Mononuclear cell (primary cell): ENCODE measurements around the gene ZNF800. TPM values are rescaled to one million over a fixed set of nuclear protein-coding genes. Genes with fewer than 3 reads are reported as not detected.
A peak's percentile ranks its signal among the peaks of the same experiment; 100 is the strongest.
"Not testable (repeated sequence)": the region's sequence is repeated elsewhere in the genome, so short reads cannot be mapped to it uniquely, and the experiment has no call there.

Experiments
- H3K27me3 ChIP-seq: 2 replicates; pipeline ENCODE4 v1.6.0; 2011; ENCODE audit warnings: low read length, control low read depth; ENCODE audit not compliant: insufficient read depth
- H3K4me1 ChIP-seq: 2 replicates; pipeline ENCODE4 v1.5.1; 2011; ENCODE audit warnings: mild to moderate bottlenecking, low read length, control low read depth; ENCODE audit not compliant: insufficient read depth
- H3K4me3 ChIP-seq: 2 replicates; pipeline ENCODE4 v1.5.1; 2011; ENCODE audit warnings: mild to moderate bottlenecking, low read length, moderate library complexity
- H3K9me3 ChIP-seq: 2 replicates; pipeline ENCODE4 v1.5.1; 2011; ENCODE audit warnings: low read depth, mild to moderate bottlenecking, control low read depth, low read length
- total RNA-seq: library from RNA; depleted of rRNA; stranded (reverse); fragments of >200 nt; gene quantifications from one replicate; pipeline ENCODE4 v1.2.3, GENCODE V29; 2012

The ZNF800 gene, protein sequence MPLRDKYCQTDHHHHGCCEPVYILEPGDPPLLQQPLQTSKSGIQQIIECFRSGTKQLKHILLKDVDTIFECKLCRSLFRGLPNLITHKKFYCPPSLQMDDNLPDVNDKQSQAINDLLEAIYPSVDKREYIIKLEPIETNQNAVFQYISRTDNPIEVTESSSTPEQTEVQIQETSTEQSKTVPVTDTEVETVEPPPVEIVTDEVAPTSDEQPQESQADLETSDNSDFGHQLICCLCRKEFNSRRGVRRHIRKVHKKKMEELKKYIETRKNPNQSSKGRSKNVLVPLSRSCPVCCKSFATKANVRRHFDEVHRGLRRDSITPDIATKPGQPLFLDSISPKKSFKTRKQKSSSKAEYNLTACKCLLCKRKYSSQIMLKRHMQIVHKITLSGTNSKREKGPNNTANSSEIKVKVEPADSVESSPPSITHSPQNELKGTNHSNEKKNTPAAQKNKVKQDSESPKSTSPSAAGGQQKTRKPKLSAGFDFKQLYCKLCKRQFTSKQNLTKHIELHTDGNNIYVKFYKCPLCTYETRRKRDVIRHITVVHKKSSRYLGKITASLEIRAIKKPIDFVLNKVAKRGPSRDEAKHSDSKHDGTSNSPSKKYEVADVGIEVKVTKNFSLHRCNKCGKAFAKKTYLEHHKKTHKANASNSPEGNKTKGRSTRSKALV
- total RNA-seq, result 91.0 TPM

DNA sequence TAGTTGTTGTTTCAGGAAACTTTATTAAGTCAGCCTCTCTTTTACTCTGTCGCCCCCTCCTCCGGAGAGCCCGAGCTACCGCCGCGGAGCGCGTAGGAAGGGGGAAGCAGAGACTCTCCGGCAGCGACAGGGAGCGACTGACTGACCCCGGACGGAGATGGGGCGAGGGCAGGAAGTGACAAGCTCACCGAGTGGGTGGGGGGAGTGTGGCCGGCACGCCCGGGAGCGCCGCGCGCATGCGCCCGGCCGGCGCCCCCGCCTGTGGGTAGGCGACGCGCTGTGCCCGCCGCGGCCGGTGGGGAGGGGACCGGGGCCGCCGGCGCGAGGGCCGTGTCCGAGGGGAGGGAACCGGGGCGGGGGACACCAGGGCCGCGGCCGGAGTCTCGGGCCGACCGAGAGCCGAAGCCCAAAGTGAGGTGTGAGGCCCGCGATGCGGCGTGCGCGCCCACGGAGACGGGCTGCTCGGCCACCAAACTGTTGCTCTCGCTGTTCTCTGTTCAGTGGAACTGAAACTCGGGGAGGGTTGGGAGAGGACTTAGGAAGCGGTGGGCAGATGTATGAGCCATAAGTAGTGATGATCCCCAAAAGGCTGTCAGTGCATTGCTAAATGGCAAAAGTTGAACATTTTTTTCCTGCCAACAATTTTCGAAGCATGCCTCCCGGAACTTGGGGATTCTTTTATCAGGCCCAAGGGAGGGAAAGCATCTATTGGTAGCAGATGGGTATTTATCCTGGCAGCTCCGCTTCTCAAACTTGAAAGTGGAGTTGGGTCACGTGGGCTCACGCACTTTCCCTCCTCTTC, at the start of gene ZNF800:
TSS of gene ZNF800 (minus strand) at position 143 of the 802 bp plus-strand sequence. CDS start 1,151 bp downstream, outside the sequence.
- Histone ChIP-seq H3K9me3 (no peaks in the 10 kb centered on the region), H3K27me3 (no peaks in the 10 kb centered on the region), H3K4me3 (peak within 1 kb of the TSS; percentile 93), H3K4me1 (peaks cover 22% of the 10 kb centered on the region)

DNA sequence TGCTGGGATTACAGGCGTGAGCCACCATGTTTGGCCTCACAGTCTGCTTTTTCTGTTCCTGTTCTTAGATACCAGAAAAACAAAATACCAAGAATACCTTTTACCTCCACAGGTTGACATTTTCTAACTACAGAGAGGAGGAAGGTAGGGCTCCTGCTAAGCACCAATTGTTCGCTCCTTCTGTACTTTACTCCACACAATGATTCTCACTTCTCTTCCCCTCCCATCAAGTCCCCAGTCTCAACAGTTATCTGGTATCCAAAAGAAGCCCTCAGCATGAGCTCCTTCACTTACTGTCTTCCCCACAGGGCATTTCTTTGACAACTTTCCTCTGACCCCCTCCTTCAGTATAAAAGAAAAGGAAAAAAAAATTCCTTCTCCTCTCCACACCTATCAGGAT, 47.7 kb upstream of the ZNF800 start:
- H3K4me1 ChIP-seq, result no peaks in the 10 kb centered on the region
- no peak overlapping the region for H3K4me3 ChIP-seq
- H3K27me3 ChIP-seq, result peaks cover 3% of the 10 kb centered on the region
- H3K9me3 ChIP-seq, result no peaks in the 10 kb centered on the region

DNA sequence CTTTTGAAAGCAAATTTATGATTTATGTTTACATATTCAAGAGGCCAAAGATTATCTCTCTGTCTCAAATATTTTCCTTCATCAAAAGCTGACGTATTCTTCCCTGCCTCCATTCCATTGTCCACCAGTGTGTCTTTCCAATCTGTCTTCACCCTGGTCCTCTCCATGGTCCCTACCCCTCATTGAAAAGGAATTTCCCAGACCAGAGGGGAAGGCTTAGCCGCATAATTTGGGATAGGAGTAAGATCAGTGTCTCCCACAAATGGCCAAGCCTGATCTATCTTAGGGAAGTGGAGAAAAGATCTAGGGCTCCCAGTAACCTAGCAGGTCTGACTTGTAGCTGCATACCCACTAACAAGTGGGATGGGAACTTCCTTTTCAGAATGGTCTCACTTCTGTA, 46.3 kb upstream of the ZNF800 start:
- Histone ChIP-seq H3K27me3 (peaks cover 3% of the 10 kb centered on the region), H3K4me1 (no peaks in the 10 kb centered on the region), H3K9me3 (no peaks in the 10 kb centered on the region), H3K4me3 (no peak overlapping the region)

DNA sequence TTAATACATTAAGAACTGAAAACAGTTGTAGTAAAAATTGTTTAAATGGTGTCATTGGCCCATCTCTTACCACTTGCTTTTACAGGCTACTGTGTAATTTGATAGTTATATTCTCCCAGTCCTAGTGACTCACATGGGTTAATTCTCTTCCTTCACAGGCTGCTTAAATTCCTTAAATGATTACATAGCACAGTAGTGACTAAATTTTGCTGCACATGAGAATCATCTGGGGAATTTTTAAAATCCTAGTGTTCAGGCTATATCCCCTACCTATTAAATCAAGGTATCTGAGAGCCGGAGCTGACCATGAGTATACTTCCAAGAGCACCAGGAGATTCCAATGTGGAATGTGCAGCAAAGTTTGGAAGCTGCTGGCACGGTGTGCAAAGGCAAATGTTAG, 45.3 kb upstream of the ZNF800 start:
- Histone ChIP-seq H3K4me3 (no peak overlapping the region), H3K4me1 (no peaks in the 10 kb centered on the region), H3K9me3 (no peaks in the 10 kb centered on the region), H3K27me3 (peaks cover 3% of the 10 kb centered on the region)

DNA sequence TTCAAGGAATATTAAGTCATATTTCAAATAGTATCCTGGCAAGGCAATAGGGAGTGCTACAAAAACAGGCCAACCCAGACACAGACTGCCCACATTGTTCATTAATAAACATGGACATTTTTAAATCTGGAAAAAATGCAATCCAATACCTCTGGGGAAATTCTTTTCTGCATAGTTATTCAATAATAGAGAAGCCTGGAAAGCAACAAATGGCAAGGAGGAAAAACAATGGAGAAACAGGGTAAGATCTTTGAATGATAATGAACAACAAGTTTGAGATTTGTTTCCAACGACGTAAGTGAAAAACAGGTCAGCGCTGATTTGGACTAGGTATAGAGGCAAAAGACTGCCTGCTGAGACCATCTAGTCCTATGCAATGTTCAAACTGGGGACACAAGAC, 44.7 kb upstream of the ZNF800 start:
- H3K9me3 ChIP-seq, result no peaks in the 10 kb centered on the region
- H3K4me1 ChIP-seq, result no peaks in the 10 kb centered on the region
- no peak overlapping the region for H3K4me3 ChIP-seq
- H3K27me3 ChIP-seq, result no peaks in the 10 kb centered on the region

DNA sequence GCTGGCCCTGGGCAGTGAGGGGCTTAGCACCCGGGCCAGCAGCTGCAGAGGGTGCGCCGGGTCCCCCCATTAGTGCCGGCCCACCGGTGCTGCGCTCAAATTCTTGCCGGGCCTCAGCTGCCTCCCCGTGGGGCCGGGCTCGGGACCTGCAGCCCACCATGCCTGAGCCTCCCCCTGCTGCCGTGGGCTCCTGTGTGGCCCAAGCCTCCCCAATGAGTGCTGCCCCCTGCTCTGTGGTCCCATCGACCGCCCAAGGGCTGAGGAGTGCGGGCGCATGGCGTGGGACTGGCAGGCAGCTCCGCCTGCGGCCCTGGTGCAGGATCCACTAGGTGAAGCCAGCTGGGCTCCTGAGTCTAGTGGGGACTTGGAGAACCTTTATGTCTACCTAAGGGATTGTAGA, 36.8 kb upstream of the ZNF800 start:
- H3K4me1 ChIP-seq, H3K9me3 ChIP-seq, H3K4me3 ChIP-seq, H3K27me3 ChIP-seq: not testable (repeated sequence)

DNA sequence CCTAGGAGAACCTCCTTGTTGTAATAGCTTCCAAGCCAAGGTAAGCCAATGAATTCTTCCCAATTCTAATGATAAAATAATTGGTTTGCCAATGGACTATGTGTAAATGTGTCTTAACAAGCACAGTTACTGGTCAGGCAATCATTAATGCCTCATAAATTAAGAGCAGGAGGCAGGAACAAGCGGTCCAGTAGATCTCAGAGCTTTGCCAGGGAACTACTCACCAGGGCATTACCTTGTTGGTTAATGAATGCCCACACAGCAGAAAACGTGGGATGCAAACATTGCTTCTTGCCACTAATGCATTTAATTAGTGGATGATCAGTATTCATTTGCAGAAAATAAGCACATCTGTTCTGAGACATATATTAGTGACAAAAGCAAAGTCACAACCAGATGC, 26.7 kb upstream of the ZNF800 start:
- Histone ChIP-seq H3K9me3 (no peaks in the 10 kb centered on the region), H3K27me3 (peaks cover 5% of the 10 kb centered on the region)

DNA sequence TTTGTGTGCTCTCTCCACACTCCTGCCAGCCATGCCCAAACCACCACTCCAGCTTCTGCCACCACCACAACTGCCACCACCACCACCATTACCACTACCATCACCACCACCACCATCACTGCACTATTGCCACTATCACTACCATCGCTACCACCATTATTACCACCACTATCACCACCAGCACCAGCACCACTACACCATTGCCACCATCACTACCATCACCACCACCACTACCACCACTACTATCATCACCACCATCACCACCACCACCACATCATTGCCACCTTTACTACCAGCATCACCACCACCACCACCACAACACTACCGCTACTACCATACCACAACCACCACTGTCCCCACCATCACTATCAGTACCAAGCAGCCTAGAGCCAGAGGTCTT, 26.0 kb upstream of the ZNF800 start:
- Histone ChIP-seq H3K4me1 (peaks cover 32% of the 10 kb centered on the region), H3K9me3 (no peaks in the 10 kb centered on the region), H3K4me3 (no peak overlapping the region), H3K27me3 (peaks cover 5% of the 10 kb centered on the region)

More for the DNA sequence above, 26.7 kb upstream of the ZNF800 start:
- Histone ChIP-seq H3K4me3 (no peak overlapping the region), H3K4me1 (peaks cover 24% of the 10 kb centered on the region)

DNA sequence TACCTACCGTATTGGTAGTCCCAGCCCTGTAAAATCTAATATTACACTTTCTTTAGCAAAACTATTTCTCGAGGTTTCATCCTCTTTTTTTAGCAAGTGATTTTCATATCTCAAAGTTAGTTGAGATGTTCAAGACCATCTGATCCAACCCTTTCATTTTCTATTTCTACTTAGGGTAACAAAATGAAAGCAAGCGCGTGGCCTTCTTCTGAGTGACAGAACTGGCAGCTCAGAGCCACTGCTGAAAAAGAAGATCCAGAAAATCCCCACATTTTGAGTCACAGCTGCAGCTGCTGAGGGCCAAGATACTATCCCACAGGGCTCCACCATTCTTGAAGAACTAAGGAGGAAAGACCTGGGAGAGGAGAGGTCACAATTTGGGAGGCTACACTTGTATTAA, 24.8 kb upstream of the ZNF800 start:
- Histone ChIP-seq H3K4me3 (no peak overlapping the region), H3K4me1 (peaks cover 38% of the 10 kb centered on the region), H3K27me3 (peaks cover 5% of the 10 kb centered on the region), H3K9me3 (no peaks in the 10 kb centered on the region)

DNA sequence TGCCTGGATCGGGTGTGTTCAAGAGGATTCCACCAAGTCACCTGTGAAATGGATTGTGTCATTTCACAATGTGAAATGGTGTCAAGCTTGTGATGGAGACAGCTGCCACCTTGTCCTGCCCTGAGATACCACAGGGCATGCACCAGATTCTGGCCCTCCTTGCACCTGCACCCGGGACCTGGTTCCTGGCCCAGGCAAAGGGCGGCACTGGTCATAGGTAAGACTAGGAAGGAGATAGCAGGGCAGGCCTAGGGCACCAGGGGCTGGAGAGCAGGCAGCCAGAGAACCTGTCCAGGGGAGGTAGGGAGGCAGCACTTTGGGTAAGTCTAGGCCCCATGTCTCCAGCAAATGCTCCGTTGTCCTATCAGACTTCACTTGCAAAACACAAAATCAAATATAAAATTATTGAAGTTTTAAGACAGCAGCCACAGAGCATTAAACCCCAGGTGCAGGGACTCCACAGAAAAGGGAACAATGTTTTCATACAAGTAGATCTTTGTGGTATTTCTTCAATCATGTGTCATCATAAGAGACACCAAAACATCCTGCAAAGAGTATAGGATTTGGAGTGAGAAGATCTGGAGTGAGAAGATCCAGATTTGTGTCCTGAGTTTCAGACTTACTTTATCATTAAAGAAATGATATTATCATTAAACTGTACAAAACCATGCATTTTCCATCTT, 22.7 kb upstream of the ZNF800 start:
- Histone ChIP-seq H3K4me1 (peaks cover 38% of the 10 kb centered on the region), H3K27me3 (peaks cover 5% of the 10 kb centered on the region), H3K9me3 (no peaks in the 10 kb centered on the region), H3K4me3 (no peak overlapping the region)

DNA sequence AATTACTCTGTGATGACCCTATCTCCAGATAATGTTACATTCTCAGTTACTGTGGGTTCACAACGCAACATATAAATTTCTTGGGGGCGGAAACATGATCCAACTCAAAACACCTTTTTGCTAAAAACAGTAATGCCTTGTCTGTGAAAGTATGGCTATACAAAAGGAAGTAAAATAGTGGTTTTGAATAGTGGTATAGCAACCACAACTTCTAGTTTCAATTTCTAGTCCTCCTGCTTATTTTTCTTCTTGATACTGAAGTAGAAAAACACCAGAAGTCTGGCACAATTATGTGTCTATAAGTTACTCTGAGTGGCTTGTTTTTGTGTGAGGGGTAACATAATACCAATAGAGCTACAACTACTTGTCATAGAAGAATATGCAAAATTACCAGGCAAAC, 21.5 kb upstream of the ZNF800 start:
- no peaks in the 10 kb centered on the region for H3K9me3 ChIP-seq
- peaks cover 38% of the 10 kb centered on the region for H3K4me1 ChIP-seq
- H3K4me3 ChIP-seq, result no peak overlapping the region
- H3K27me3 ChIP-seq, result peaks cover 4% of the 10 kb centered on the region

DNA sequence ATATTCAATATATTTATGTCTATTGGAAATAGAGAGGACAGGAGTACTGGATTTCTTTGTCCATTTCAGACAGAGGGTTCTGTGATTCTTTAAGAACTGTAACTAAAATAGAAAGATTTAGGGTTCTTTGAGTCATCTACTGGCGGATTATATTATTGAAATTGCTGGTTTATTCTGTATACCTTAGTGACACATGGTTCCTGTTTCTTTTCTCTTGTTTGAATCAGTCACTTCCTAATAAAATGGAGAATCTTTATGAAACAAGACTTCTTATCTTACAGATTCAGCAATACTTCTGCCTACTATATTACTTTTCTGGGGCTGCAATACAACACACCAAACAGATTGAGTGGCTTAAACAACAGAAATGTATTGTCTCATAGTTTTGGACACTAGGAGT, 20.8 kb upstream of the ZNF800 start:
- H3K4me3 ChIP-seq, result no peak overlapping the region
- H3K9me3 ChIP-seq, result no peaks in the 10 kb centered on the region
- no peaks in the 10 kb centered on the region for H3K27me3 ChIP-seq
- H3K4me1 ChIP-seq, result peaks cover 38% of the 10 kb centered on the region

DNA sequence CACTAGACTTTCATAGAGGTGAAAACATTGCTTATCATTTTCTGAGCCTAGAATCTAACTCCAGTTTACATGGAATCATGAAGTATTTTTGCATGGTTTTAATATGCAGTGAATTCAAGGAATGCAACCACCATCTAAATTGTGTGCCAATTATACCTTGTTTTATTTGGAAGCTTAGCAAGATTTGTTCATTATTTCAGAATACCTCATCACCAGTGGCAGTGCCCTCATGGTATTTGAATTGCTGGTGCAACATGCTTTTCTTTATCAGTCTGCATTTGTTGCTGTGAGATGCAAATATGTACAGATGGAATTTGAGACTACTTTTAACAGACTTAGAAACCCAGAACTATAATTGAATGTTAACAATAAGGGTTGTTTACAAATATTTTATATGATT, 18.7 kb upstream of the ZNF800 start:
- Histone ChIP-seq H3K4me3 (no peak overlapping the region), H3K27me3 (peaks cover 5% of the 10 kb centered on the region), H3K9me3 (no peaks in the 10 kb centered on the region), H3K4me1 (peaks cover 31% of the 10 kb centered on the region)

DNA sequence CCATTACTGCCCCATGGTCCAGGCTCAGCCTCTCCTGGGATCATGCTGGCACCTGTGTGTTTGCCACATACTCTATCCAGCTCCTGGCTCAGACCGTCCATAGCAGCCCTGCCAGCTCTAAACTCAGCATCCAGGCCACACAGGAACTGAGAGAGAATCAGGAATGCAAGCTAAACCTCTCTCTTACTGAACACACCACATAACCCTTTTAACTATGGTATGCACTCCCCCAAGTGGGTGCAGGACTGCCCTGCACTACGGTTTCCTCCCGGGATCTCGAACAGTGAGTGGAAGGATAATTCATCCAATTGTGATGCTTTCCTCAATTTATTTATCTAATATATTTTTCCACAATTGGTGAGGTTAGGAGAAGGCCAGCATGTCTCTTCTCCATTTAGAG, 17.1 kb upstream of the ZNF800 start:
- H3K4me1 ChIP-seq, result peaks cover 18% of the 10 kb centered on the region
- peaks cover 8% of the 10 kb centered on the region for H3K27me3 ChIP-seq
- H3K9me3 ChIP-seq, result no peaks in the 10 kb centered on the region
- no peak overlapping the region for H3K4me3 ChIP-seq
